ENCODE measurements around the gene GPR34.
"Not testable (repeated sequence)": the region's sequence is repeated elsewhere in the genome, so short reads cannot be mapped to it uniquely, and the experiment has no call there.

GRCh38 chrX:41646201-41646600 lies 42.6 kb upstream of the GPR34 start:
- TF ChIP-seq CTCF, POLR2A (IDR thresholded peaks at IDR 0.05): not testable (repeated sequence)
